Left forelimb (tissue), 1 donor: ENCODE data around the gene ATP8B1.

Source experiments
- DNase-seq: peaks from one replicate; pipeline ENCODE4 v3.0.0-alpha.2; 2018; ENCODE audit warnings: low spot score

The ATP8B1 gene

GRCh38 chr18:57819119-57819518 is 16.0 kb upstream of the ATP8B1 start:
- DNase-seq = no peak

- DNase-seq = no peak
Measured at GRCh38 chr18:57816208-57816954, 13.3 kb upstream of the ATP8B1 start.

GRCh38 chr18:57814555-57814954 is 11.4 kb upstream of the ATP8B1 start:
- no peak for DNase-seq

GRCh38 chr18:57813245-57813644 is 10.1 kb upstream of the ATP8B1 start:
- no peak for DNase-seq

GRCh38 chr18:57812126-57812477 is 9.0 kb upstream of the ATP8B1 start:
- DNase-seq = no peak

- DNase-seq = no peak
Measured at GRCh38 chr18:57811477-57812125, 8.5 kb upstream of the ATP8B1 start.

- no peak for DNase-seq
Measured at GRCh38 chr18:57809190-57809589, 6.1 kb upstream of the ATP8B1 start.

- DNase-seq = no peak
Measured at GRCh38 chr18:57807336-57808117, 4.4 kb upstream of the ATP8B1 start.

GRCh38 chr18:57806978-57807285 is 3.8 kb upstream of the ATP8B1 start:
- DNase-seq = no peak

GRCh38 chr18:57806201-57806977 is 3.3 kb upstream of the ATP8B1 start:
- DNase-seq = no peak

- DNase-seq = no peak
Measured at GRCh38 chr18:57805117-57805516, 2.0 kb upstream of the ATP8B1 start.

- DNase-seq = no peak
Measured at GRCh38 chr18:57804557-57804956, 1.4 kb upstream of the ATP8B1 start.

GRCh38 chr18:57802213-57803102 is 657 bp downstream of the ATP8B1 start:
- no peak for DNase-seq

- no peak for DNase-seq
Measured at GRCh38 chr18:57801761-57802212, 1.3 kb downstream of the ATP8B1 start.

- no peak for DNase-seq
Measured at GRCh38 chr18:57801325-57801724, 1.8 kb downstream of the ATP8B1 start.

GRCh38 chr18:57798713-57799373 is 4.3 kb downstream of the ATP8B1 start:
- DNase-seq = no peak

- DNase-seq = no peak
Measured at GRCh38 chr18:57797209-57797651, 5.9 kb downstream of the ATP8B1 start.

- no peak for DNase-seq
Measured at GRCh38 chr18:57794951-57795728, 8.0 kb downstream of the ATP8B1 start.

GRCh38 chr18:57793302-57793986 is 9.7 kb downstream of the ATP8B1 start:
- no peak for DNase-seq
